ENCODE measurements around the gene APBB1IP. TPM values are rescaled to one million over a fixed set of nuclear protein-coding genes. Genes with fewer than 3 reads are reported as not detected.

APBB1IP gene
- total RNA-seq, 4 donors from 2014 or later, result 1.0 to 4.5 (median 2.7) TPM

GRCh38 chr10:26408858-26409494 is 29.2 kb upstream of the APBB1IP start:
- Histone ChIP-seq H3K4me3 (no peak overlapping the region), H3K4me1 (no peaks in the 10 kb centered on the region), H3K27ac (no peak overlapping the region), H3K27me3 (no peaks in the 10 kb centered on the region), H3K36me3 (no peaks in the 10 kb centered on the region), H3K9me3 (no peaks in the 10 kb centered on the region)
- WGBS, result 76% methylated on average over 5 of the region's 5 CpGs
- TF ChIP-seq EP300 (IDR thresholded peaks at IDR 0.05), result no peak
- TF ChIP-seq POLR2AphosphoS5 (IDR thresholded peaks at IDR 0.05), result no peak
- TF ChIP-seq POLR2A (IDR thresholded peaks at IDR 0.05), result no peak
- no peak for TF ChIP-seq CTCF (IDR thresholded peaks at IDR 0.05)
- no peak for DNase-seq (ENCODE audit: low spot score in 2 of 2)

- TF ChIP-seq POLR2A (IDR thresholded peaks at IDR 0.05) (no peak), POLR2AphosphoS5 (IDR thresholded peaks at IDR 0.05) (no peak), CTCF (IDR thresholded peaks at IDR 0.05) (no peak), EP300 (IDR thresholded peaks at IDR 0.05) (no peak)
- no peak overlapping the region for H3K4me3 ChIP-seq
- H3K36me3 ChIP-seq, result no peaks in the 10 kb centered on the region
- H3K4me1 ChIP-seq, result no peaks in the 10 kb centered on the region
- H3K9me3 ChIP-seq, result no peaks in the 10 kb centered on the region
- no peaks in the 10 kb centered on the region for H3K27me3 ChIP-seq
- H3K27ac ChIP-seq, result no peak overlapping the region
- no peak for DNase-seq (ENCODE audit: low spot score in 2 of 2)
- WGBS, result 77% methylated on average over 6 of the region's 6 CpGs
Observed at GRCh38 chr10:26410356-26410755, 27.8 kb upstream of the APBB1IP start.

GRCh38 chr10:26412932-26413331 is 25.2 kb upstream of the APBB1IP start:
- DNase-seq (ENCODE audit: low spot score in 2 of 2), result no peak
- Histone ChIP-seq H3K4me1 (no peaks in the 10 kb centered on the region), H3K9me3 (no peaks in the 10 kb centered on the region), H3K4me3 (no peak overlapping the region), H3K27me3 (no peaks in the 10 kb centered on the region), H3K36me3 (no peaks in the 10 kb centered on the region), H3K27ac (no peak overlapping the region)
- TF ChIP-seq POLR2A (IDR thresholded peaks at IDR 0.05) (no peak), CTCF (IDR thresholded peaks at IDR 0.05) (no peak), EP300 (IDR thresholded peaks at IDR 0.05) (no peak), POLR2AphosphoS5 (IDR thresholded peaks at IDR 0.05) (no peak)
- WGBS, result 61% methylated on average over 1 of the region's 1 CpG

GRCh38 chr10:26413375-26413774 is 24.8 kb upstream of the APBB1IP start:
- WGBS, result 60% methylated on average over 2 of the region's 2 CpGs
- no peak for TF ChIP-seq POLR2A (IDR thresholded peaks at IDR 0.05)
- TF ChIP-seq POLR2AphosphoS5 (IDR thresholded peaks at IDR 0.05), result no peak
- no peak for TF ChIP-seq EP300 (IDR thresholded peaks at IDR 0.05)
- no peak for TF ChIP-seq CTCF (IDR thresholded peaks at IDR 0.05)
- no peaks in the 10 kb centered on the region for H3K27me3 ChIP-seq

GRCh38 chr10:26417136-26417535 is 21.0 kb upstream of the APBB1IP start:
- DNase-seq (ENCODE audit: low spot score in 2 of 2), result no peak
- no peaks in the 10 kb centered on the region for H3K9me3 ChIP-seq
- no peaks in the 10 kb centered on the region for H3K4me1 ChIP-seq
- no peak for TF ChIP-seq EP300 (IDR thresholded peaks at IDR 0.05)
- no peak for TF ChIP-seq CTCF (IDR thresholded peaks at IDR 0.05)
- no peak overlapping the region for H3K27ac ChIP-seq
- H3K27me3 ChIP-seq, result no peaks in the 10 kb centered on the region
- H3K36me3 ChIP-seq, result no peaks in the 10 kb centered on the region
- no peak overlapping the region for H3K4me3 ChIP-seq
- WGBS, result 58% methylated on average over 3 of the region's 3 CpGs

More at GRCh38 chr10:26413375-26413774, 24.8 kb upstream of the APBB1IP start:
- no peak overlapping the region for H3K4me3 ChIP-seq
- no peaks in the 10 kb centered on the region for H3K36me3 ChIP-seq
- H3K4me1 ChIP-seq, result no peaks in the 10 kb centered on the region
- H3K9me3 ChIP-seq, result no peaks in the 10 kb centered on the region
- H3K27ac ChIP-seq, result no peak overlapping the region
- DNase-seq (ENCODE audit: low spot score in 2 of 2), result no peak
